Measurements from ENCODE around the gene PPP1R17.

DNA sequence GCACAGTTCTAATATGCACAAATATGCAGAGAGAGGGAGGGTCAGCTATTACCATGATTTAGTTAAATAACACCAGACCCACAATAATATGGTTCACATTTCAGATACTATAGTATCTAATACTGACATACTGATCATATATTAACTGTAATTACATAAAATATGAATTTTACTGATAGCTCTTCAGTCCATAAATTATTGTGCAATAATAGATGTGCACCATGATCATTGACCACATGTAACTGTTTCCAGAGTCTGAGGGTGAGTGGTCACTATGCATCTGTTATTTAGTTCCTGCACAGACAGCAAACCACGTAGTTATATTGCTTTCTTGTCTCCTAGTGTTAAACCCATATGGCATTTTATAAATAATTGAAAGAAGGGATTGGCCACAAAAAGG, 29.3 kb downstream of the PPP1R17 start:
- TF ChIP-seq, protein P1, sequence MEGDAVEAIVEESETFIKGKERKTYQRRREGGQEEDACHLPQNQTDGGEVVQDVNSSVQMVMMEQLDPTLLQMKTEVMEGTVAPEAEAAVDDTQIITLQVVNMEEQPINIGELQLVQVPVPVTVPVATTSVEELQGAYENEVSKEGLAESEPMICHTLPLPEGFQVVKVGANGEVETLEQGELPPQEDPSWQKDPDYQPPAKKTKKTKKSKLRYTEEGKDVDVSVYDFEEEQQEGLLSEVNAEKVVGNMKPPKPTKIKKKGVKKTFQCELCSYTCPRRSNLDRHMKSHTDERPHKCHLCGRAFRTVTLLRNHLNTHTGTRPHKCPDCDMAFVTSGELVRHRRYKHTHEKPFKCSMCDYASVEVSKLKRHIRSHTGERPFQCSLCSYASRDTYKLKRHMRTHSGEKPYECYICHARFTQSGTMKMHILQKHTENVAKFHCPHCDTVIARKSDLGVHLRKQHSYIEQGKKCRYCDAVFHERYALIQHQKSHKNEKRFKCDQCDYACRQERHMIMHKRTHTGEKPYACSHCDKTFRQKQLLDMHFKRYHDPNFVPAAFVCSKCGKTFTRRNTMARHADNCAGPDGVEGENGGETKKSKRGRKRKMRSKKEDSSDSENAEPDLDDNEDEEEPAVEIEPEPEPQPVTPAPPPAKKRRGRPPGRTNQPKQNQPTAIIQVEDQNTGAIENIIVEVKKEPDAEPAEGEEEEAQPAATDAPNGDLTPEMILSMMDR (conservative IDR thresholded peaks at IDR 0.05; ENCODE audit: low read length) = no peak
- no peak for TF ChIP-seq EZH2phosphoT487 (IDR thresholded peaks at IDR 0.05; ENCODE audit: borderline replicate concordance, low read depth, low read length)

All from OCI-LY7 (cell line).